ENCODE measurements around the gene FAM174C.

FAM174C gene

DNA sequence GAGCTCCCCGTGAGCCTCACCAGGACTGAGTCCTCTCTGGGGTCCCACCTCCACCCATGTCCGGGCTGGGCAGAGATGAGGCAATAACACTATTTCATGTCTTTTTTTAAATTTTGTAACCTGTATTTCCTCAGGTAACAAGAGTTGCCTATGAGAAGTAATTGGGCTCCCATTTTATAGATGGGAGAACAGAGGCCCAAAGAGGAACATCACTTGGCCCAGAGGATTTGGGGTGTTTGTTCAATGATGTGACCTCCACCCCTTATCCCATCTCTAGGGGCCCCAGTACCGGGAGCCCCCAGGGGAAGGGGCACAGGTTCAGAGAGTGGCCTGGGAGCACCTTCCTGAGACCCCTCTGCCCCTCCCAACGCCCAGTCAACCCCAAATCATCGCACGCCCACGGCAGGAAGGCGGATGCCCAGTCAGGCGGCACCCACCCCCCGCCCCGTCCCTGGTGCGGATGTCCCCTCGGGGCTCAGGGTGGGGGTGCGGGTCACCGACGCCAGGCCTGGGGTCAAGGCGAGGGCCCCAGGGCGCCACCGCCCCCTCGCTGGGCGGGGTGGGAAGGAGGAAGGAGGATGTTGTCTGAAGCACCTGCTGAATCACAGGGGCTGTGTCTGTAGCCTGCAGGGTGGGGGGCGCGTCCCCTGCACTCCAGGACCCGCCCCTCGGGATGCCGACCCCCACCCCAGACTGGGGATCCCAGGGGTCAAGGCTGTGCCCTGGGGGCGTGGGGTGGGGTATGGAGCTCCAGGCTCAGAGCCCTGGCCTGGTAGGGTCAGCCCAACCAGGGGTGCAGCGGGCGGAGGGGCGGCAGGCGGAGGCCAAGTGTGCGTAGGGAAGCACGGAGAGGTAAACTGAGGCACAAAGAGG is 15.2 kb upstream of the FAM174C start (continued):
- TF ChIP-seq, protein P1, sequence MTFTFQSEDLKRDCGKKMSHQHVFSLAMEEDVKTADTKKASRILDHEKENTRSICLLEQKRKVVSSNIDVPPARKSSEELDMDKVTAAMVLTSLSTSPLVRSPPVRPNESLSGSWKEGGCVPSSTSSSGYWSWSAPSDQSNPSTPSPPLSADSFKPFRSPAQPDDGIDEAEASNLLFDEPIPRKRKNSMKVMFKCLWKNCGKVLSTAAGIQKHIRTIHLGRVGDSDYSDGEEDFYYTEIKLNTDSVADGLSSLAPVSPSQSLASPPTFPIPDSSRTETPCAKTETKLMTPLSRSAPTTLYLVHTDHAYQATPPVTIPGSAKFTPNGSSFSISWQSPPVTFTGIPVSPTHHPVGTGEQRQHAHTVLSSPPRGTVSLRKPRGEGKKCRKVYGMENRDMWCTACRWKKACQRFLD (tag by site-specific recombination; IDR thresholded peaks at IDR 0.05): no peak
- TF ChIP-seq ZNF2 (tag by site-specific recombination; IDR thresholded peaks at IDR 0.05): 0 out of 2 replicates have a peak, but pooled peaks have one; percentile 36
- TF ChIP-seq ZNF19 (tag by site-specific recombination; IDR thresholded peaks at IDR 0.05; ENCODE audit: low read depth): no peak
- no peak for TF ChIP-seq ZNF354C (tag by site-specific recombination; IDR thresholded peaks at IDR 0.05; ENCODE audit: borderline replicate concordance, low read depth)
- no peak for TF ChIP-seq ZNF274 (IDR thresholded peaks at IDR 0.05; ENCODE audit: low read length)
- no peak for TF ChIP-seq ZNF274 (tag by site-specific recombination; IDR thresholded peaks at IDR 0.05; ENCODE audit: borderline replicate concordance)
- TF ChIP-seq ZNF280C (tag by site-specific recombination; IDR thresholded peaks at IDR 0.05): no peak
- TF ChIP-seq ZNF843 (tag by site-specific recombination; IDR thresholded peaks at IDR 0.05): no peak
- TF ChIP-seq OSR2 (tag by site-specific recombination; IDR thresholded peaks at IDR 0.05): no peak
- no peak for TF ChIP-seq ZNF16 (tag by site-specific recombination; IDR thresholded peaks at IDR 0.05; ENCODE audit: low read depth)
- TF ChIP-seq ZNF394 (tag by site-specific recombination; IDR thresholded peaks at IDR 0.05; ENCODE audit: borderline replicate concordance): no peak
- no peak for TF ChIP-seq ZNF501 (tag by site-specific recombination; IDR thresholded peaks at IDR 0.05)
- TF ChIP-seq YY2 (tag by site-specific recombination; IDR thresholded peaks at IDR 0.05): no peak
- TF ChIP-seq ZBTB44 (tag by site-specific recombination; IDR thresholded peaks at IDR 0.05): no peak
- TF ChIP-seq BCL6B (tag by site-specific recombination; IDR thresholded peaks at IDR 0.05): no peak
- no peak for TF ChIP-seq ZNF785 (tag by site-specific recombination; IDR thresholded peaks at IDR 0.05)
- no peak for TF ChIP-seq ZNF701 (tag by site-specific recombination; IDR thresholded peaks at IDR 0.05)
- TF ChIP-seq ZNF645 (tag by site-specific recombination; IDR thresholded peaks at IDR 0.05): no peak
- no peak for TF ChIP-seq ZNF558 (tag by site-specific recombination; IDR thresholded peaks at IDR 0.05)
- TF ChIP-seq ZNF776 (tag by site-specific recombination; IDR thresholded peaks at IDR 0.05; ENCODE audit: borderline replicate concordance): no peak
- no peak for TF ChIP-seq ZSCAN4 (tag by site-specific recombination; IDR thresholded peaks at IDR 0.05)
- TF ChIP-seq, protein P2, sequence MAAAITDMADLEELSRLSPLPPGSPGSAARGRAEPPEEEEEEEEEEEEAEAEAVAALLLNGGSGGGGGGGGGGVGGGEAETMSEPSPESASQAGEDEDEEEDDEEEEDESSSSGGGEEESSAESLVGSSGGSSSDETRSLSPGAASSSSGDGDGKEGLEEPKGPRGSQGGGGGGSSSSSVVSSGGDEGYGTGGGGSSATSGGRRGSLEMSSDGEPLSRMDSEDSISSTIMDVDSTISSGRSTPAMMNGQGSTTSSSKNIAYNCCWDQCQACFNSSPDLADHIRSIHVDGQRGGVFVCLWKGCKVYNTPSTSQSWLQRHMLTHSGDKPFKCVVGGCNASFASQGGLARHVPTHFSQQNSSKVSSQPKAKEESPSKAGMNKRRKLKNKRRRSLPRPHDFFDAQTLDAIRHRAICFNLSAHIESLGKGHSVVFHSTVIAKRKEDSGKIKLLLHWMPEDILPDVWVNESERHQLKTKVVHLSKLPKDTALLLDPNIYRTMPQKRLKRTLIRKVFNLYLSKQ (tag by site-specific recombination; IDR thresholded peaks at IDR 0.05; ENCODE audit: borderline replicate concordance): no peak
- TF ChIP-seq ZNF629 (tag by site-specific recombination; IDR thresholded peaks at IDR 0.05): no peak
- no peak for TF ChIP-seq TRIM28 (IDR thresholded peaks at IDR 0.05; ENCODE audit: borderline replicate concordance, low read length)
- TF ChIP-seq ZNF266 (tag by site-specific recombination; IDR thresholded peaks at IDR 0.05; ENCODE audit: low read depth): no peak
- TF ChIP-seq ZNF24 (tag by site-specific recombination; IDR thresholded peaks at IDR 0.05): peak; percentile 83
- no peak for TF ChIP-seq ZNF837 (tag by site-specific recombination; IDR thresholded peaks at IDR 0.05)
- TF ChIP-seq ZNF626 (tag by site-specific recombination; IDR thresholded peaks at IDR 0.05): no peak
